WI38 (cell line): Measurements from ENCODE around the gene TIE1.

ENCODE experiments used
- H3K4me3 ChIP-seq: 2 replicates; pipeline ENCODE4 v1.5.1; 2011; ENCODE audit warnings: low read depth, mild to moderate bottlenecking, control low read depth, low read length
- TF ChIP-seq, protein P1 (sequence below): IDR thresholded peaks from 2 replicates; pipeline ENCODE4 v1.5.1; 2012; ENCODE audit warnings: low read depth, mild to moderate bottlenecking, control low read depth, low read length

TIE1 gene

DNA sequence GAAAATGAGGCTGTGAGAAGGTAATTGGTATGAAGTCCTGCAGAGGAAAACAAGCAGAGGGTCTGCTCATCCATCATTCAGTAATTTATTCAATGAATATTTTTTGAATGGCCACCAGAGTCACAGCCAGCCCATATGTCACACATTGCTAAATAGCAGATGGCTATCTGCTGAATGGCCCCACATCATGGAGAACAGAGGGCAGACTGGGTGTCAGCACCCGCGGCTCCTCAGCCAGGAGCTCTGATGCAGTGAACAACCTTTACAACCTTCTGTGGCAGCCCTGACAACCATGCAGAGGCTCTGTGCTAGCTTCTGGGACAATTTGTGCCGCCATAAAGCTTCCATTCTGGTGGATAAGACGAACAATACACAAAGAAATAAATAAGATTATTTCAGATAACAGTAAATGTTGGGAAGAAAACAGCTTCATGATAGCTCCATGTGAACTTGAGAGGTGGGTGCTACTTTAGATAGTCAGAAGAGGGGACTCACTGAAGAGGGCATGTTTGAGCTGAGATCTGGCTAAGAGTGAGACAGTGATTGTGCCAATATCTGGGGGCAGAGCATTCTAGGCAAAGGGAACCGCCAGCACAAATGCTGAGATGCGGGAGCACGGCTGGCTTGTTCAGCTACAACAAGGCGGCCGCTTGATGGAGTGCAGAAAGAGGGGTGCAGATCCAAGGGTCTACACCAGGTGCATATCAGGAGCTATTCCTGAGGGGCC is 12.6 kb upstream of the TIE1 start:
- H3K4me3 ChIP-seq: no peak overlapping the region
- TF ChIP-seq, protein P1, sequence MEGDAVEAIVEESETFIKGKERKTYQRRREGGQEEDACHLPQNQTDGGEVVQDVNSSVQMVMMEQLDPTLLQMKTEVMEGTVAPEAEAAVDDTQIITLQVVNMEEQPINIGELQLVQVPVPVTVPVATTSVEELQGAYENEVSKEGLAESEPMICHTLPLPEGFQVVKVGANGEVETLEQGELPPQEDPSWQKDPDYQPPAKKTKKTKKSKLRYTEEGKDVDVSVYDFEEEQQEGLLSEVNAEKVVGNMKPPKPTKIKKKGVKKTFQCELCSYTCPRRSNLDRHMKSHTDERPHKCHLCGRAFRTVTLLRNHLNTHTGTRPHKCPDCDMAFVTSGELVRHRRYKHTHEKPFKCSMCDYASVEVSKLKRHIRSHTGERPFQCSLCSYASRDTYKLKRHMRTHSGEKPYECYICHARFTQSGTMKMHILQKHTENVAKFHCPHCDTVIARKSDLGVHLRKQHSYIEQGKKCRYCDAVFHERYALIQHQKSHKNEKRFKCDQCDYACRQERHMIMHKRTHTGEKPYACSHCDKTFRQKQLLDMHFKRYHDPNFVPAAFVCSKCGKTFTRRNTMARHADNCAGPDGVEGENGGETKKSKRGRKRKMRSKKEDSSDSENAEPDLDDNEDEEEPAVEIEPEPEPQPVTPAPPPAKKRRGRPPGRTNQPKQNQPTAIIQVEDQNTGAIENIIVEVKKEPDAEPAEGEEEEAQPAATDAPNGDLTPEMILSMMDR: no peak

- TF ChIP-seq, protein P1: no peak
- H3K4me3 ChIP-seq: no peak overlapping the region
These were observed 11.7 kb upstream of the TIE1 start for GRCh38 chr1:43288785-43289706.

- H3K4me3 ChIP-seq: no peak overlapping the region
- TF ChIP-seq, protein P1: no peak
These were observed 8.6 kb upstream of the TIE1 start for GRCh38 chr1:43292216-43292615.

- no peak overlapping the region for H3K4me3 ChIP-seq
- TF ChIP-seq, protein P1: no peak
These were observed 8.1 kb upstream of the TIE1 start for GRCh38 chr1:43292679-43293078.

DNA sequence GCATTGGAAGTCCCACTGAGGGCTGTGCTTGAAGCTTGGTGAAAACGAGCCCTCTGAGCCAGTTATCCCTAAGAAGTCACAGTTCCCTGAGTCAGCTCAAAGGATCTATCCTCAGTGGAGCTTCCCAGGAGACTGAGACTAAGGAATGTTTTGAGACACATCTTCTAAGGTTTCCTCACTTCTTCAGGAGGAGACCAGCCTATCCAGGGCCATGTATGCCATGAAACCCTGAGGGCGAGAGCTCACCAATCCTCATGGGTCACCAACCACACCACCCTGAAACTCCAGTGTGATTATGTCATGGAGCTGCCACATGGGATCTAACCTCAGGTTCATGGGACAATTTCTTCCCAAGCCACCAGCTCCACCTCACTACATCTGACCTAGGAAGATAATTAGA is 7.6 kb upstream of the TIE1 start:
- TF ChIP-seq, protein P1: no peak
- no peak overlapping the region for H3K4me3 ChIP-seq

DNA sequence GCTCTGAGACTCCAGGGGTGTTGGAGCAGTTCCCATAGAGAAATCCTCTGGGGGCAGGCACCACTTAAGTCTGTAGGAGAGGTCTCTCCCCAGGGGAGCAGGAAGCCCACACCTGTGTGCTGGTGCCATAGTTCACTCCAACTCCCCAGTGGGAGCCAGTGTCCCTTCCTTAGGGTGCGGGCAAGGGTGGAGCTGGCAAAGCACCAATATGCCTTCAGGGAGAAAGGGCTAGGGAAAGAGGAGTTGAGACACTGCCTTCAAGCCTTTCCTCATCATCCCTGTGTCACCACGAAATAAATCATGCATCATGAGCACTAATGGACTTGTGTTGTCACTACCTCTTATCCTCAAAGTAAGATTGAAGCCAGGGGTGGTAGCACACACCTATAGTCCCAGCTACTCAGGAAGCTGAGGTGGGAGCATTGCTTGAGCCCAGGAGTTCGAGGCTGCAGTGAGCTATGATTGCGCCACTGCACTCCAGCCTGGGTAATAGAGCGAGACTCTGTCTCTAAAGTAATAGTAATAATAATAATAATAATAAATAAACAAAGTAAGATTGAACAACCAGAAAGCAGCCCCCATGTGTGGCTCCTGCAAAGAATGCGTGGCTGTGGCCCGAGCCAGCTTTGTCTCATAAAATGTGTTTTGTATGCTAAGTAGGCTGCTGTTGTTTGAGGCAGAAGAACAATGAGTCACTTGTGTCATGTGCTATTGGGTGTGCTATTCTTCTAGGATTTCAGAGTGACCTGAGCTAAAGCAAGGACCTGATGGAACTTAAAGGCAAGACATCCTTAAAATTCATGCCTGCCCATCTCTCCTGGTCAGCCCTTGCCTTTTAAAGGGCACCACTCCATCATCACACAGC is 6.7 kb upstream of the TIE1 start:
- no peak overlapping the region for H3K4me3 ChIP-seq
- TF ChIP-seq, protein P1: no peak
